Eye (tissue), 1 donor: ENCODE results near the gene DCAF6.
"Not testable (repeated sequence)": the region's sequence is repeated elsewhere in the genome, so short reads cannot be mapped to it uniquely, and the experiment has no call there.

Experiments used
- DNase-seq: peaks from one replicate; pipeline ENCODE4 v3.0.0-alpha.2; 2015

DCAF6 gene

DNA sequence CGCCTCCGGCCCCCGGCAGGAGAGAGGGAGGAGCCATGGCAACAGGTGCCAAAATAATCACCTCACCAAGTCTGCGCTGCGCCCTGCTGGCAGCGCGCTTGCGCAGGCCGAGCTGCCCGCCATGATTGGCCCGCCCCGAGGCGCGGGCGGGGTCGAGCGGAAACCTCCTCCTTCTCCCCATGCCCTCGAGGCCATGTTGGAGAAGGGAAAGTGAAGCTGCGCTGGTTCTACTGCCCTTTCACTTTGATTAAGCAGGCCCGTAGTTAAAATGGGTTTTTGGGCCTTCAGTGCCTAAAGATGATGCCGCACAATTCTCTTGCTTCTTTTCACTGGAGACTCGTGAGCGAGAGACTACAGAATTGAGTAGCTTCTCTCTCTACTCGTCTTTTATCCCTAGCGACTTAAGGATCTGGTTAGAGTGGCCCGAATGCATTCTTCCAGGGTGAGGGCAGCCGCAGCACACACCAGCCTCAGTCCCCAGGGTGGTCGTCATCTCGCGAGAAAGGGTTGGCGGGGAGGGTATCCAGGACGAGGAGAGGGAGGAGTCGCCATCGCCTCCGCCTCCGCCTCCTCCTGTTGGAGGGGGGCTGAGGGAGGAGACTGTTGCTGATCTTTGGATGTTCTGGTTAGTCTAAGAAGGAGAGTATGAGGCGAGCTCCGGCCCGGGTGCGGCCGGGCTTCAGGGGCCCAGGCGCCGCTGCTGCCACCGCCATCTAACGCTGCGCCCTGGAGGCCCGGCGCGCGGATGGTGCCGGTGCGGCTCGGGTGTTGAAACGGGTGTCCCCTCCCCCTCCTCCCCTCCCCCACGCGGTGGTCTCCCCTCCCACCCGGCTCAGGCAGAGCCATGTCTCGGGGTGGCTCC lies at the start of gene DCAF6:
Gene DCAF6 (plus strand): TSS at position 616 of the 862 bp plus-strand sequence. CDS start 229 bp downstream, at position 845.
- DNase-seq, result peak; percentile 100

- DNase-seq, result not testable (repeated sequence)
These were observed 49.3 kb upstream of the DCAF6 start for GRCh38 chr1:167887187-167887586.

DNA sequence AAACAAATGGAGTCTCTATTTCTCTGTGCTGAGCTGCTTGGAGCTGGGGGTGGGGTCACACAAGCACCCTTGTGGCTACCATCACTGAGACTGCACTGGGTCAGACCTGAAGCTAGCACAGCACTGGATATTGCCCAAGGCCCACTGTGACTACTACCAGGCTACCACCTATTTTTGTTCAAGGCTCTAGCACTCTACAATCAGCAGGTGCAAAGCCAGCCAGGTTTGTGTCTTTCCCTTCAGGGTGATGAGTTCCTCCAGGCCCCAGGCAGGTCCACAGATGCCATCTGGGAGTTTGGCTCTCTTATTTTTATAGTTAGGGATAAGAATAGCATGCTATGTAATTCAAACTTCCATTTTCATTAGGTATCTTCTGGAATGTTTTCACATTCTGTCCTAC lies 46.1 kb upstream of the DCAF6 start:
- DNase-seq, result no peak

GRCh38 chr1:167893798-167894197 lies 42.7 kb upstream of the DCAF6 start:
- no peak for DNase-seq

DNA sequence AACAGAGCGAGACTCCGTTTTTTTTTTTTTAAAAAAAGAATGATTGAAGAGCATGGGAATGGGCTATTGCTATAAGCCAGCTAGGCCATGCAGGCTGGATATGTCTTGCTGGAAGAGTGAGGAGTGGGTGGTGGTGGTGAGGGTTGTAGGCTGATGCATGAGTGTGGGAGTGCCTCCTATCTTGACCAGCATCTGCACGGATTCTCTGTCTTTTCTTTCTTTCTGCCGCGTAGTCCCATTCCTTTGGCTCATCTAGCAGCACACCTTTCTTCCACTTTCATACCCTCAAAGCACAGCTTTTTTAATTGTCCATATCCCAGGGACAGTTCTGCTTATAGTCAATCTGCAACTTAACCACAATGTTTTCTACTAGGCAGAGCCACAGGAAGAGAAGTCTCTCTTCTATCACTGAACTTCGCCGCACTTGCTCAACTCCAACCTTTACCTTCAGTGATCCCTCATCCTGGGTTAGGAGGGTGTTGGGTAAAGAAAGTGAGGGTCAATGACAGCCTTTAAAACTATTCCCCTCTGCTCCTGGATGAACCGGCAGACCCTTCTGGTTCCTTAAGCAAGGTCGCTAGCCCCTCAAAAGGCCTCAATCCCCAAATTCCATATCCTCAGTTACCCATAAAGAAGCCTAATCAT lies 37.8 kb upstream of the DCAF6 start:
- DNase-seq, result no peak

DNA sequence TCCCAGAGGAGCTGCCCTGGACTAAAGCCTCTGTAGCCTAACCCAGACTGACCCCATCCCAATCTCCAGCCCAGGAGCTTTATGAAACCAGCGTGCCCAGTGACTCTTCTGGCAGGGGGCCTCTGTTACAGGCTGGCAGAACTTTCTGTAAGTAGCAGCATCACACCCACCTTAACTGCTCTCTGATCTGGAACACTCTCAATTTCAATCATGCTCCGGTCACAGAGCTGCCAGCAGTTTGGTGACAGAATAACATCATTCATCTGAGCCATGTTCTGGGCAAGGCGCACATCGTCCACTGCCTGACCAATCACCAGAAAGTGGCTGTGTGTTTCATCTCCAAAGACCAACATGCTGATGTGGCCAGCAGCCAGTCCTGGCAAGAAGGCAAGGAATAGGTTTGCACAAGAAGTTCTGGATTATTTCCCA lies 37.2 kb upstream of the DCAF6 start:
- DNase-seq, result no peak

GRCh38 chr1:167900907-167901306 lies 35.6 kb upstream of the DCAF6 start:
- no peak for DNase-seq

DNA sequence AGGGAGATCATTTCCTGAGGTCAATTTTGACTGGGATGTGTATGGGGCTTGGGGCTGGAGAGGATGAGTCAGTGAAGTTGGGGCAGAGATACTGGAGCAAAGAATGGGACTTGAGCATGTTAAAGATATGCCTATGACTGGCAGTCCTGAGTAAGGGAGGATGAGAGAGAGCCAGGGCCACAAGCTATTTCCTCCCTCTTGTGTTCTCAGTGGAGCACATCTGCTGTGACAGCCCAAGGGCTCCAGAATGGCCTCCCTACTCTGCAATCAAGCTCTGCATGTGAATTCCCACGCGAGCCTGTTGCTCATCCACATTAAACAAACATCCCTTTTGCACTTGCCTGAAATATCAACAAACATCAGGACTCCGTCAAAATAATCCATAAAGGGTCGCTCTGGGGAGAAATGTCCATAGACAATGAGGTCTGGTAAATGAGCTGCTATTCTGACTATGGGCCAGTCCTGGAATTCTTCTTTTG lies 31.8 kb upstream of the DCAF6 start:
- DNase-seq, result peak; percentile 13

- peak; percentile 26 for DNase-seq
These were observed 31.3 kb upstream of the DCAF6 start for GRCh38 chr1:167905182-167905581.

- no peak for DNase-seq
These were observed 30.8 kb upstream of the DCAF6 start for GRCh38 chr1:167905671-167906070.

DNA sequence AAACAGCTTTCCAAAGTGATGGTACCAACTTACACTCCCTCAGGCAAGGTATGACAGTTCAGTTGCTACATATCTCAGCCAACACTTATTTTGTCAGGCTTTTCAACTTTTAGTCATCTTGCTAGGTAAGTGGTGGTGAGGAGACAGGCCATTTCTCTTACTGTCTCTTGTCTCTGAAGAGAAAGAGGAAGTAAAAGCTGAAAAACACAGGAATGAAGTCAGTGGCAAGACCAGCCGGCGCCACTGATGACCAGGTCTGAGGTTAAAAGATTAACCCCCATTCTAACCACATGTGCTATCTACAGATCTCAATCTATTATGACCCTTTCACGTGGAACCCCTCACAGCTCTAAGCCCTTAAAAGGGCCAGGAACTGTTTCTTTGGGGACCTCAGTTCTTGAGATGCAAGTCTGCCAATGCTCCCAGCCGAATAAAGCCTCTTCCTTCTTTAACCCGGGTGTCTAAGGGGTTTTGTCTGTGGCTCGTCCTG lies 26.7 kb upstream of the DCAF6 start:
- DNase-seq, result no peak

- no peak for DNase-seq
These were observed 26.0 kb upstream of the DCAF6 start for GRCh38 chr1:167910530-167910929.

- no peak for DNase-seq
These were observed 25.1 kb upstream of the DCAF6 start for GRCh38 chr1:167911413-167911812.

GRCh38 chr1:167912294-167912693 lies 24.2 kb upstream of the DCAF6 start:
- DNase-seq, result no peak

DNA sequence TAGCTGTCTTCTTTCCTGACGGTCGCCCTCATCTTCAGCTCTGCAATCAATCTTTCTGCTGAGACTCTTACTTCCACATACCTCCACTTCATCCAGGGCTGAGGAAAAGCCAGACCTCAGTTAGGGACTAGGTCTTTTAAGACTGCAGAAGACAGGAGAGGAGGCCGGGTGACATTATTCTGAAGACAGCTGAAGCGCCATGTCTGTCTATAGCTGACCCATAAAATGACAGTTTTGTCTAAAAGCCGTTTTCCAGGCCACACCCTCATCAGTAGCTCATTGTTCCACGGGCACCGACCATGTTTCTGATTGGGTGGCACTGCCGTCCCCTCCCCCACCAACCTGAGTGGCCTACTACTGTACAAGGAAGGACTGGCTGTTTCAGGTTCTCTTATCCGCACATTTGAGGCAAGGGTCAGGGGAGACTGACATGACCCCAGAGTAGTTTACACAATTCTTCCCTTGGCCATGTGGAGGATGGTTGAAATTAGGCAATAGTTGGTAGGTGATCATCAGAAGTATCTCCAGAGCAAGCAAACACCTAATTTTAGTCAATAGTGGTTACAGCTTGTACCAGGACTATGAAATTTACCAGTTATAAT lies 22.5 kb upstream of the DCAF6 start, which contains the start of gene ADCY10:
Gene ADCY10 (minus strand): TSS at position 240 of the 602 bp plus-strand sequence. CDS start 8,994 bp downstream, outside the sequence.
- no peak for DNase-seq

GRCh38 chr1:167915569-167915968 lies 20.9 kb upstream of the DCAF6 start:
- DNase-seq, result no peak

- no peak for DNase-seq
These were observed 19.5 kb upstream of the DCAF6 start for GRCh38 chr1:167916766-167917511.

DNA sequence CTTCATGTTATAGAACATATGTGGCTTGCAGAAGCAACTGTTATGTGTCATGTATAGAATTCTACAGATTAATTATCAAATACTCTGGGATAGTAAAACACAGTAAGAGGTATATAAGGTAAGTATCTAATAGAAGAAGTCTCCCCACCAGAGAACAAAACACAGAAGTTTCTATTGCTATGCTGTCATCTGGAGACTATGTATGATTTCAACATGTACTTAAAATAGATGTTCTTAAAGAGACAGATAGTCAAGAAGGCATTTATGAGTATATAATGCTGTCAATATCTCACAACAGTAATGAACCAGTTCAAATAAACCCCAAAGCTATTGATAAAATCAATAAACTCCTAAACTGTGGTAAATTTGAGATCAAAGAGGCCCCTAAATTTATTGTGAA lies 14.5 kb upstream of the DCAF6 start:
- no peak for DNase-seq

DNA sequence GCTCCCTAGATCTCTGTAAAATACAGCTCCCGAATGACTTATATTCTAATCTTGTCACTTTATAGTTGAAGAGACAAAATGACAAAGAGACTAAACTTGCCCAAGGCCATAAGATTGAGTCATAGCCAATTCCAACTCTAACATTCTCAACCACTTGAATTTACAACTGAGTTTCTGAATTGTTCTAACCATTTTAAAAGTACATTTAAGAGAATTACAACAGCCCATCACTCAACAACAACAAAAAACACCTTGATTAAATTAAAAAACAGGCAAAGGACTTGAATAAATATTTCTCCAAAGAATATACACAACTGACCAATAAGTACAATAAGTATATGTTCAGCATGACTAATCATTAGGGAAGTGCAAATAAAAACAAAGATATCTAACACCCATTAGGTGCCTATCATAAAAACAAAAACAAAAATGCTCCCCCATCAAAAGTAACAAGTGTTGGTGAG lies 13.8 kb upstream of the DCAF6 start:
- DNase-seq, result no peak

- no peak for DNase-seq
These were observed 13.0 kb upstream of the DCAF6 start for GRCh38 chr1:167923324-167924056.

GRCh38 chr1:167924102-167924501 lies 12.4 kb upstream of the DCAF6 start:
- no peak for DNase-seq
